NB4 (cell line): ENCODE measurements around the gene NAT16.
"Not testable (repeated sequence)": the region's sequence is repeated elsewhere in the genome, so short reads cannot be mapped to it uniquely, and the experiment has no call there.

Experiments
- DNase-seq: peaks from one replicate; pipeline ENCODE4 v3.0.0; 2010; ENCODE audit warnings: low read depth
- H3K4me3 ChIP-seq: one replicate; pipeline ENCODE4 v1.5.1; 2011; ENCODE audit warnings: mild to moderate bottlenecking, low read depth, low read length, moderate library complexity
- MYC ChIP-seq: IDR thresholded peaks from 2 replicates; pipeline ENCODE4 v1.6.1; 2011; ENCODE audit warnings: low read depth, low read length
- POLR2A ChIP-seq: IDR thresholded peaks from 2 replicates; pipeline ENCODE4 v1.6.1; 2011; ENCODE audit warnings: mild to moderate bottlenecking; ENCODE audit not compliant: insufficient read length; ENCODE audit errors: extremely low read depth
- TF ChIP-seq, protein P1 (sequence below): IDR thresholded peaks from one replicate; pipeline ENCODE4 v1.5.1; 2012; ENCODE audit warnings: low read depth, low read length
- TF ChIP-seq, protein P2 (sequence below): IDR thresholded peaks from 2 replicates; pipeline ENCODE4 v1.6.1; 2011; ENCODE audit warnings: low read depth, low read length

The NAT16 gene

DNA sequence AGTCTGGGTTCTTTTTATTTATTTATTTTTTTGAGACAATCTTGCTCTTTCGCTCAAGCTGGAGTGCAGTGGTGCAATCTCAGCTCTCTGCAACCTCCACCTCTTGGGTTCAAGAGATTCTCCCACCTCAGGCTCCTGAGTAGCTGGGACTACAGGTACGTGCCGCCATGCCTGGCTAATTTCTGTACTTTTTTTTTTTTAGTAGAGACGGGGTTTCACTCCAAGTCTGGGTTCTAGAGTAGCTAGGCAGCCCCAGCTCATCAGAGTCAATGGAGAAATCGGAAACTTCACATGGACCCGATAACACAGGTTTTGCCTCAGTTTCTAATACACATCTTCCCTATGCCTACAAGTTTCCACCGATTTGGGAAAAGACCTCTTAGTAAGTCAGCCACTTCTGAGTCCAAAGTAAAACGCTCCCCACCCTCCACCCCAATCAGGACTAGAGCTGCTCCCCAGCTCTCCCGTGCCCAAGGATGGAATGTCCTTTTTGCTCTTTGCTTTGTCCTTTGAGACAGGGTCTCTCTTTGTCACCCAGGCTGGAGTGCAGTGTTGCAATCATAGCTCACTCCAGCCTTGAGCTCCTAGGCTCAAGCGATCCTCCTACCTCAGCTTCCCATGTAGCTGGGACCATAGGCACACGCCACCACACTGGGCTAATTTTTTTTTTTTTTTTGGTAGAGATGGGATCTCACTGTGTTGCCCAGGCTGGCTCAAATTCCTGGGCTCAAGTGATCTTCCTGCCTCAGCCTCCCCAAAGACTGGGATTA is 57.0 kb downstream of the NAT16 start:
- H3K4me3 ChIP-seq, result no peak overlapping the region
- TF ChIP-seq, protein P1, sequence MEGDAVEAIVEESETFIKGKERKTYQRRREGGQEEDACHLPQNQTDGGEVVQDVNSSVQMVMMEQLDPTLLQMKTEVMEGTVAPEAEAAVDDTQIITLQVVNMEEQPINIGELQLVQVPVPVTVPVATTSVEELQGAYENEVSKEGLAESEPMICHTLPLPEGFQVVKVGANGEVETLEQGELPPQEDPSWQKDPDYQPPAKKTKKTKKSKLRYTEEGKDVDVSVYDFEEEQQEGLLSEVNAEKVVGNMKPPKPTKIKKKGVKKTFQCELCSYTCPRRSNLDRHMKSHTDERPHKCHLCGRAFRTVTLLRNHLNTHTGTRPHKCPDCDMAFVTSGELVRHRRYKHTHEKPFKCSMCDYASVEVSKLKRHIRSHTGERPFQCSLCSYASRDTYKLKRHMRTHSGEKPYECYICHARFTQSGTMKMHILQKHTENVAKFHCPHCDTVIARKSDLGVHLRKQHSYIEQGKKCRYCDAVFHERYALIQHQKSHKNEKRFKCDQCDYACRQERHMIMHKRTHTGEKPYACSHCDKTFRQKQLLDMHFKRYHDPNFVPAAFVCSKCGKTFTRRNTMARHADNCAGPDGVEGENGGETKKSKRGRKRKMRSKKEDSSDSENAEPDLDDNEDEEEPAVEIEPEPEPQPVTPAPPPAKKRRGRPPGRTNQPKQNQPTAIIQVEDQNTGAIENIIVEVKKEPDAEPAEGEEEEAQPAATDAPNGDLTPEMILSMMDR, result no peak
- TF ChIP-seq MYC (no peak), POLR2A (no peak)
- TF ChIP-seq, protein P2, sequence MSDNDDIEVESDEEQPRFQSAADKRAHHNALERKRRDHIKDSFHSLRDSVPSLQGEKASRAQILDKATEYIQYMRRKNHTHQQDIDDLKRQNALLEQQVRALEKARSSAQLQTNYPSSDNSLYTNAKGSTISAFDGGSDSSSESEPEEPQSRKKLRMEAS, result no peak
- DNase-seq, result no peak

GRCh38 chr7:101121991-101122932 is 57.8 kb downstream of the NAT16 start:
- no peak for TF ChIP-seq POLR2A
- no peak for DNase-seq
- no peak overlapping the region for H3K4me3 ChIP-seq

- not testable (repeated sequence) for H3K4me3 ChIP-seq, DNase-seq
Measured at GRCh38 chr7:101121631-101121990, 58.5 kb downstream of the NAT16 start.
